B cell (primary cell): ENCODE data around the gene QSER1.

Experiments
- EZH2 ChIP-seq: IDR thresholded peaks from 2 replicates; pipeline ENCODE4 v1.6.1; 2012; ENCODE audit warnings: borderline replicate concordance, low read depth, mild to moderate bottlenecking, moderate library complexity, low read length; ENCODE audit not compliant: insufficient read depth, poor library complexity, severe bottlenecking
- TF ChIP-seq, protein P1 (sequence below): fragments of 200-600 bp; IDR thresholded peaks from one replicate; pipeline ENCODE4 v1.8.0; 2022; ENCODE audit warnings: antibody characterized with exemption, mild to moderate bottlenecking

DNA sequence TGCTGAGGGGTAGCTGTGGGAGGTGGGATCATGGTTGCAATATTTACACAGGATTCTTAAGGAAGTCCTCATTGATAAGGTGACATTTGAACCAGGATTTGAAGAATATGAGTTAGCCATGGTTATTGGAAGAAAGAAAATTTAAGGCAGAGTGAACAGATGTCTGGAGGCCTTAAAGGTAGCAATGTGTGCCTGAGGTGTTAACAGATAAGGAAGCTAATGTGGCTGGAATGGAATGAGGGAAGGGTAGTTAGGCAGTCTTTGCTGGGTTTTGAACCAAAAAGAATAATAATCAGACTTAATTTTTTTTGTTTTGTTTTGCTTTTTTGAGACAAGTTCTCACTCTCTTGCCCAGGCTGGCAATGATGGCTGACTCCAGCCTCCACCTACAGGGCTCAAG, 113.4 kb downstream of the QSER1 start:
- TF ChIP-seq EZH2 = no peak
- TF ChIP-seq, protein P1, sequence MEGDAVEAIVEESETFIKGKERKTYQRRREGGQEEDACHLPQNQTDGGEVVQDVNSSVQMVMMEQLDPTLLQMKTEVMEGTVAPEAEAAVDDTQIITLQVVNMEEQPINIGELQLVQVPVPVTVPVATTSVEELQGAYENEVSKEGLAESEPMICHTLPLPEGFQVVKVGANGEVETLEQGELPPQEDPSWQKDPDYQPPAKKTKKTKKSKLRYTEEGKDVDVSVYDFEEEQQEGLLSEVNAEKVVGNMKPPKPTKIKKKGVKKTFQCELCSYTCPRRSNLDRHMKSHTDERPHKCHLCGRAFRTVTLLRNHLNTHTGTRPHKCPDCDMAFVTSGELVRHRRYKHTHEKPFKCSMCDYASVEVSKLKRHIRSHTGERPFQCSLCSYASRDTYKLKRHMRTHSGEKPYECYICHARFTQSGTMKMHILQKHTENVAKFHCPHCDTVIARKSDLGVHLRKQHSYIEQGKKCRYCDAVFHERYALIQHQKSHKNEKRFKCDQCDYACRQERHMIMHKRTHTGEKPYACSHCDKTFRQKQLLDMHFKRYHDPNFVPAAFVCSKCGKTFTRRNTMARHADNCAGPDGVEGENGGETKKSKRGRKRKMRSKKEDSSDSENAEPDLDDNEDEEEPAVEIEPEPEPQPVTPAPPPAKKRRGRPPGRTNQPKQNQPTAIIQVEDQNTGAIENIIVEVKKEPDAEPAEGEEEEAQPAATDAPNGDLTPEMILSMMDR = no peak
